NB4 (cell line): ENCODE measurements around the gene ITGB3BP.

Experiments used
- POLR2A ChIP-seq: IDR thresholded peaks from 2 replicates; pipeline ENCODE4 v1.6.1; 2011; ENCODE audit warnings: mild to moderate bottlenecking; ENCODE audit not compliant: insufficient read length; ENCODE audit errors: extremely low read depth
- TF ChIP-seq, protein P1 (sequence below): IDR thresholded peaks from one replicate; pipeline ENCODE4 v1.5.1; 2012; ENCODE audit warnings: low read depth, low read length

DNA sequence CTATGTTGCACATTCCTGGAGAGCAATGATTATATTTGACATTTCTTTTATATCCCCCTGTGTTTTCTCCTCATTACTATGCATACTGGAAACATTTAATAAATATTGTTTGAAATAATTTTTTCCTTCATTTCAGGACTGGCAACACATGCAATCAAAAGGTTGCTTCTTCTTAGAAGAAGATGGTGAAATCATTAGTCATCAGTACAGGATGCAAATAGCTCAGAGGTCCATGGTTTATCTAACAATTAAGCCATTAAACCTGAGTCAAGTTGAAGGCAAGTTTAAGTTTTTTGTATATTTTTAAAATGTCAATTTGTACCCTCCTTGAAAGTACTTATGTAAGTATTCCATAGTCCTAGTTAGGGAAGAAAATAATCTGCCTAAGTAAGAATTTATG lies 22.8 kb upstream of the ITGB3BP start:
- TF ChIP-seq, protein P1, sequence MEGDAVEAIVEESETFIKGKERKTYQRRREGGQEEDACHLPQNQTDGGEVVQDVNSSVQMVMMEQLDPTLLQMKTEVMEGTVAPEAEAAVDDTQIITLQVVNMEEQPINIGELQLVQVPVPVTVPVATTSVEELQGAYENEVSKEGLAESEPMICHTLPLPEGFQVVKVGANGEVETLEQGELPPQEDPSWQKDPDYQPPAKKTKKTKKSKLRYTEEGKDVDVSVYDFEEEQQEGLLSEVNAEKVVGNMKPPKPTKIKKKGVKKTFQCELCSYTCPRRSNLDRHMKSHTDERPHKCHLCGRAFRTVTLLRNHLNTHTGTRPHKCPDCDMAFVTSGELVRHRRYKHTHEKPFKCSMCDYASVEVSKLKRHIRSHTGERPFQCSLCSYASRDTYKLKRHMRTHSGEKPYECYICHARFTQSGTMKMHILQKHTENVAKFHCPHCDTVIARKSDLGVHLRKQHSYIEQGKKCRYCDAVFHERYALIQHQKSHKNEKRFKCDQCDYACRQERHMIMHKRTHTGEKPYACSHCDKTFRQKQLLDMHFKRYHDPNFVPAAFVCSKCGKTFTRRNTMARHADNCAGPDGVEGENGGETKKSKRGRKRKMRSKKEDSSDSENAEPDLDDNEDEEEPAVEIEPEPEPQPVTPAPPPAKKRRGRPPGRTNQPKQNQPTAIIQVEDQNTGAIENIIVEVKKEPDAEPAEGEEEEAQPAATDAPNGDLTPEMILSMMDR = no peak
- no peak for TF ChIP-seq POLR2A
